HG03025 (cell line): ENCODE results near the gene ALDH4A1.

ENCODE experiments used
- ATAC-seq: cut with Tn5 transposase; IDR thresholded peaks from one replicate; pipeline ENCODE4 v1.9.1; 2021; ENCODE audit warnings: mild to moderate bottlenecking, moderate library complexity; ENCODE audit not compliant: unreplicated experiment, low FRiP score

ALDH4A1 gene

DNA sequence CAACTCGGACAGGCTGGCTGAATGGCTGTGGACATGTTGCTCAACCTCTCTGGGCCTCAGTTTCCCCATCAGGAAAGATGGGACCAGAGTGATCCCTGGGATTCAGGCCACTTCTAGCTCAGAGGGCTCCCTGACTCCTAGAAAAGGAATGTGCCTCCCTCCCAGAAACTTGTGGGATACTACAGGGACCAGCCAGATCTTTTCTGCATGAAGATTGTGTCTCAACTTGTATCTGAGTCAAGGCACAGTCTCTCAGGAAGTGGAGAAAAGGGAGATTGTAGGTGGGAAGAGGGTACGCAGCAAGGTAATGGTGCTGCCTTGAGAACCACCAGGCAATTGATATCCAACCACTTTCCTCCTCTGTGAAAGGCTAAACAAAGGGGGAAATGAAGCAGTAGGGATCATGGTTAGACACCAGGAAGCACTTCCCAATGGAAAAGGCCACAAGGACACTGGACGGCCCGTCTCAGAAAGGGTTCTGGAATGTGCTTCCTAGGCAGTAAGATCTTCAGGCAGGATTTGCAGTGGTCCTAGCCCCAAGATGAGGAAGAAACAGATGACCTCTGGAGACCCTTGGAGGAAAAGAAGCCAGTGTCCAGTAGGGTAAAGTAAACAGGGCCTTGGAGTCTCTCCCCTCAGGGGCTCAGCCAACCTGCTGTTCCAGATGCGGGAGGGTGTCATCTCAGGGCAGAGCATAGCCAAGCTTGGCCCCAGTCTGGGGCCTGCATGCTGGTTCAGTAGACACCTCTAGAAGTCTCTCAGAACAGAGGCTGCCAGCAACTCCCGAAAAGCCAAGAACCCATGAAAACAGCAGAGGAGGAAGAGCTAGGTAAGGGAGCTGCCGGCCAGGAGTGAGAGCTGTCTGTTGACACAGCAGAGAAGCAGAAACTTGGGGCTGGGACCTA, 37.3 kb upstream of the ALDH4A1 start:
- ATAC-seq = no peak

DNA sequence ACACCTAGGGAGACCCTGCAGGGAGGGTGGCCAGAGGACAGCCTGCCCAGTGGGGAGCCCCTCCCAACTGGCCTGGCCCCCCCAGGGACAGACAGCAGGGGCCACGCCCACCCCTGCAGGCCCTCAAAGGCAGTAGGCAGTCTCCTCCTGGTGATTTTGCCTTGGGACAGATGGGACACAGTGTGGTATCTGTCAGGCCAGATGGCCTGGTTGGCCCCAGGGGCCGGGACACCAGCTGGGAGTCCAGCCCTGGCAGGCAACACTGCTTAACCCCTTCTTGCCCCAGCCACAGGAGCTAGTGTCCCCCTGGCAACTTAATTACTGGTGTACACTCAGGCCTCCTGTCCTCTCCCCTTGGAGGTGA, 36.3 kb upstream of the ALDH4A1 start:
- no peak for ATAC-seq

DNA sequence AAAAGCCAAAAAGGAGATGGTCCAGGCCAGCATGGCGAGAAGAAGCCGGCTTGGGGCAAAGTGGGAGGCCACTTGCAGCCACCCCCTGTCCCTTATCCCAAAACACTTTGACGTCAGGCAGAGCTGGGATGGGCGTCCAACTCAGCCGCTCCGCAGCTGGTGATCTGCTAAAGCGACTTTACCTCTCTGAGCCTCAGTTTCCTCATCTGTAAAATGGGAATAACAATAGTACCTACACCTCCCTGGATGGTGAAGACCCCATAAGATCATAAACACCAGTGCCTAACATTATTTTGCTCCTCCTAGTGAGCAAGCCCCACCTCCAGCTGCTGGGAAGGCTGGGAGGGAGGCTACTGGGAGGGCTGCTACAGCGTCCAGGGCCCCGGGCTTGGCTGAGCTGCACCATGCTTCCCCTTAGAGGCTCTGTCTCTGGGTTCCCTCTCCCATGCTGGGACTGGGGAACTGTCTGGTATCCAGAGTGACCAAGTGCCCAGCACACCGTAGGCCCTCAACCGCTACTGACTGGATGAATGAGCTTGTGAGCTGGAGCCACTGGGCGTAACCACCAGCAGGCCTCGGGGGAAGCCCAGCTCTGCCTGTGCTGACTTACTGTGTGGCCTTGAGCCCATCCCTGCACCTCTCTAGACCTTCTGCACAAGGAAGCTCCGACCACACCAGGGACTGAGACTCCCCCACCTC, 35.8 kb upstream of the ALDH4A1 start:
- ATAC-seq = no peak

DNA sequence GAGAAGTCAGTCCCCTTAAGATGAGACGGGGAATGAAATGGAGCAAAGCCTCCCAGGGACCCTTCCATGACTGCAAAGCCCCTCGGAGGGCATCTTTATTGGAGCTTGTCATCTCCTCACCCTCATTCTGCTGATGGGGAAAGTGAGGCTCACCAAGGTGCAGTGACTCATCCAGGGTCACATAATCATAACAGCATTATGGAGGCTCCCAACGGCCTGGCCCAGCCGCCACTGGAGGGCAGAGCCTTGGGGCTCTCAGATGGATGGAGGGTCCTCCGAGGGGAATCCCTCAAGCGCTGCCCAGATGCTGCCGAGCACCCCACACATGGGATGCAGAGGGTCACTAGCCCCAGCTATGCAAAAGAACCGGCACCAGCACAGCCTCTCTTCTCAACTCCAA, 35.2 kb upstream of the ALDH4A1 start:
- no peak for ATAC-seq

DNA sequence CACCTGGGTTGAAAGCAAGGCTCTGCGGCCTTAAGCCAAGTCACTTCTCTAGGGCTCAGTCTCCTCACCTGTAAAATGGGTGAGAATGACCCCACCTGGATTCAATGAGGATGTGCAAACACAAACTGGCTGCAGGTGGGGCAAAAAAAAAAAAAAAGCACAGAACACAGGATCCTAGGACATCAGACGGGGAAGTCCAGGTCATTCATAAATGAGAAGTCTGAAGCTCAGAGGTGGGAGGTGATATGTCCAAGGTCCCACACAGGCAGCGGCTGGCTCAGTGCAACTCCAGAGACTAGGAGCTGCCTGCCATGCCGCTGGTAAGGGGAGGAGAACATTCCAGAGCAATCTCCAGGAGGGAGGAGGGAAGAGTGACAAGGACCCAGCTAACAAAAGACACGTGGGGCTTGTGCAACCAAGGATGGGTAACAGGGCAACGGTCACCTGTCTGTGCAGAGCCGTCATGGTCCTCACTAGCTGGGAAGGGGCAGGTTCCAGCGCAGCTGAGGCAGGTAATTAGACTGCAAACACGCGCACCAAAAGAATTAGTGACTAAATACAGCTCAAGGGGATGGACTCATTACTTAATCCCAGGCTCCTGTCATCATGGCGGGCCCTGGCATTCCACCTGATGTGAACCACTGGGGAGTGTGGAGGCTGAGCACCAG, 34.6 kb upstream of the ALDH4A1 start:
- ATAC-seq = no peak

DNA sequence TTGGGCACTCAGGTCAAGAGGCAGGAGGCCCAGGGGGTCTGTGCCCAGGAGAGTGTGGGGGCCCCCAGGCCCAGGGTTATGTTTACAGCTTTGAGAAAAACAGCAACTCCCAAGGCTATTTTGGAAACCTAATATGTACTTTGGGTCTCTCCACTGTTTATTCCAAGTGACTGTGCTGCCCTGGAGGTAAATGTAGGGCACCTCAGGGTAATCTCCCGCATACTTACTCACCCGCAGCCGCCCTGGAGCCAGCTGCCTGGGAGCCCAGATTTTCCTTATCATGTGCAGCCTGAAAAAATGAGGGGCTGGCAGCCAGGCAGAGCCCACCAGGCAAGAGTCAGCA, 34.1 kb upstream of the ALDH4A1 start:
- ATAC-seq = no peak

DNA sequence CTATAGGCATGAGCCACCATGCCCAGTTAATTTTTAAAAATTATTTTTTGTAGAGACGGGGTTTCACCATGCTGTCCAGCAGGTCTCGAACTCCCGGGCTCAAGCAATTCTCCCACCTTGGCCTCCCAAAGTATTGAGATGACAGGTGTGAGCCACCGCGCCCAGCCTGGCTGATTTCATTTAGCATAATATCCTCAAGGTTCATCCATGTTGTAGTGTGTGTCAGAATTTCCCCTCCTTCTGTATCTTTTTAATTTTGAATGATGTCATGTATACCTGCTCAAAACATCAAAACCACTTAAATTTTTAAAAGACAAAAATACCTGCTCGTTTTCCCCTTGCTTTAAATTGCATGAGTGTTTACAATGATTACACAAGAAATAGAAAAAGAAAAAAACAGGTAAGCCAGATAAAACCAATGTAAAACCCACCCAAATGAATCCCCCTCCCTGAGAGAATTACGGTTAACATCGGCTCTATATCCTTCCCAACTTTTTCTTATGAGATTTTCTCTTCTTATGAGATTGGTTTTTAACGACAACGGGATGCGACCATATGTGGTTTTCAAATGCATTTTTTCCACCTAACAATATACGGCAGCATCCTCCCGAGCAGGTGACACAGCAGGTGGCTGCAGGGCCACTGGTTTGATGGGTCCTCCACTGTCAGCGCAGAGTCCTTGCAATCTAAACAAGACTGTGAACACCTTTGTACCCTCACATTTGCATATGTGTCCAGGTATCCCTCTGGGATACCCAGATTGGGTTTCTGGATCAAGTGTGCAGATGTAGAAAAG, 32.0 kb upstream of the ALDH4A1 start:
- ATAC-seq = no peak

DNA sequence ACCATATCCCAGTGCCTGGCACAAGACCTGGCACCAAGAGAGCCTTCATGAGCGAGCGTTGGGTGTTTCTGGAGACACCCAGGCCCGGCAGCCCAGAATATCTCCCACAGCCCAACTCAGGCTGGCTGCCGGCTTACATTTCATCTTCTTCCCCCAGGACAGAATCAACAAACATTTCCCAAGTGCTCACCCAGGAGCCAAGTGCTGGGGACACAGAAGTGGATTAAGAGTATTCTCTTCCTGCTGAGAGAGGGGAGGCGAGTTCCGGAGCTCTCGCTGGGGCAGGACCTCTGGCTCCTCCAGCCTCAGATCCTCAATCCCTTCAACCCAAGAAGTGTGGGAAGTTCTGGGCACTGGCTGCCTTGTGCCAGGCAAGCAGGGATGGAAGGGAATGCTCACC, 30.5 kb upstream of the ALDH4A1 start:
- no peak for ATAC-seq

DNA sequence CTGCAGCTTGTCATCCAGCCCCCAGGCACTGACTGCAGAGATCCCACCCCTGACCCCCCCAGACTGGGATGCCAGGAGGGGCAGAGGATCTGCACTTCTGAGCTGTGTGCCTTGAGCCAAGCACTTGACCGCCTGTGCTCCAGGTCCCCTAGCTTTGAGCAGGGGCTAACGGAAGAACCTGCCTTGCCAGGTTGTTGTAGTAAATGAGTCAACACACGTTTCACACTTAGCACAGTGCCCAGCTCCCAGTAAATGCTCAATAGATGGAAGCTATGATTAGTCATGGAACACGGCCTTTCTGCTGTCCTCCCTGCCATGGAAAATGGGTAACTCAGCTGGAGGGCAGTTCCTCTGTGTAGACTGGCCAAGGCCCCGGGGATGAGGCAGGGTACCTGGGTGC, 30.0 kb upstream of the ALDH4A1 start:
- ATAC-seq = no peak

DNA sequence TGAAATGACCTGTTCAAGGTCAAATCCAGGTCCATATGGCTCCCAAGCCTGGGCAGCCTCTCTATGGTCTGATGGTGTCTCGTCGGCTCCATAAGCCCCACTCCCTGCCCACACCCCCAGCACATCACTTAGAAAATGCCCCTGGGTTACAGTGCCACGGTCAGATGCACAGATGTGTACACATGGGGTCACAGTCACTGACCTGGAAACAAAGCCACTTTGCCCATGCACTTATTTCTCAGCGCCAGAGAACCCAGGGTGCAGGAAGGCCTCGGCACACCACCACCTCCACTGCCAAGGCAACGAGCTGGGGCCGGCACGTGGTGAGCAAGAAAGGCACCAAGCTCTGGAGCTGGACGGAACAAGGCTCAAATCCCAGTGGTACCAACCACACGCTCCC, 29.4 kb upstream of the ALDH4A1 start:
- ATAC-seq = no peak

DNA sequence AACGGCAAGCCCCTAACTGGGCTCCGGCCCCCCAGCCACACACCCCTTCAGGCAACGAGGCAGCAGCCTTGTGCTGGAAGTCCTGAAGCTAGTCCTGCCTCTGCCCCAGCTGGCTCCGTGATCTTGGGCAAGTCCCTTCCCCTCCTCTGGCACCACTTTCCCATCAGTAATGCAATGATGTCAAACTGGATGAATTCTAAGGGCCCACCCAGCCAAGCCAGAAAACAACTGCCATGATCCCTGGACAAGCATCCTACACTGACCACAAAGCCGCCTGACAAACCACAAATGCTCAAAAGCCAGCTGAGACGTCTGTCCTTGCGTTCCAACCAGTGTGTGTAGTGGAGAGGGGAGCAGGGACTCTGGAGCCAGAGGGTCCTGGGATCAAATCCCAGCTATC, 27.3 kb upstream of the ALDH4A1 start:
- no peak for ATAC-seq

DNA sequence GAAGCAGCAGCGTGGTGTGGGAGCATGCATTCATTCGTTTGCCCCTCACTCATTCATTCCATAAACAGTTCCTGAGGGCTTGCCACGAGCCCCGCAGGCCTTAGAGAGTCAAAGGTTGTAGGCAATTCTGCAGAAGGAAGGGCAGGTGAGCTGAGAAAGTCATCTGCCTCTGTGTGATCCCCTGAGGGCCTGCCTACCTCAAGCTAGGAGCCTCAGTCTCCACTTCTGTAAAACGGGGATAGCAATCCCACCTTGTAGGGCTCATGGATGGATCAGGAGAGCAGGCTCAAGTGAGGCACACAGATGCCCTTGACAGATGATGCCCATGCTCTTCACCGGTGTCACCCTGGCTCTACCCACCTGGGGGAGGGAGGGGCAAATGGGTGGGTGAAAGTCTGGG, 26.6 kb upstream of the ALDH4A1 start:
- no peak for ATAC-seq

DNA sequence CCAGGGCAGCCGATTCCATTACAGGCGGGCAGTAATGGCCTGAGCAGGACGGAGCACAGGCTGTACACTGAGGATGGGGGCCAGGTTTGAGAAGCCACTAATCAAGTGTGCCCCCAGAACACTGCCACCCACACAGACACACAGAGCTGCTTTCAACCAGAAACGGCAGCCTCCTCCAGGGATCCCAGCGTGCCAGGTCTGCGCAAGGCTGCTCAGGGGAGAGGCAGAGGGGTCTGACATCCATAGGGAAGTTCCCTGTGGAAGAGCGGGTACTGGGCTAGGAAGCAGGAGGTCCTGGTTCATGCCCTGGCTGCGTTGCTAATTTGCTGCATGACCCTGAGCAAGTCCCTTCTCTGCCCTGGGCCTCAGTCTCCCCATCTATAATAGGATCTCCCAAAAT, 26.1 kb upstream of the ALDH4A1 start:
- no peak for ATAC-seq

DNA sequence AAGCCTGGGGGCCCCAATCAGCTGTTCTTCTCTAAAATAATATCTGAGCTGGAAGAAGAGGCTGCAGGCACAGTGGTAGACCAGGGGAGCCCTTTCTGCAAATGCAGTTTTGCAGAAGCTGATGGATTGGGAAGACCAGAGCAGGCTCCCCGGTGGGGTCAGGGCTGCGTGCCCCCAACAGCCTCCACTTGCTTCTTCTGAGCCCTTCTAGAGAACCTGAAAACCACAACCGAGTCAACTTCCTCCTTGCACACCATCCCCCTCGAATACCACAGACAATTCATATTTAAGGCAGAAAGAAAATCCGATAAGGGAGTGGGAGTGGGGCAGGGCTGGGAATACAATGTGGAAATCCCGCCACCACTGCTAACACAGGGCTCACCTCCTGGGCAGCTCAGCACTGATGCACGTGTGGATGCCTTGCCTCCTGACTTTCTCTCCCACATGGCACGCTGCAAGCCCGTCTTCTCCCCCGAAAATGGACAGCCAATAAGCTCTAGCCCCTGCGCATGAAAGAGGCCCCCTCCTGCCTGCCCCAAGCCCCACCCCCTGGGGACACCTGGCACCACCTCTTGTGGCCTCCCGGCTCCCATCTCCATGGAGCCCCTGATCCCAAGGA, 25.4 kb upstream of the ALDH4A1 start:
- ATAC-seq = no peak

DNA sequence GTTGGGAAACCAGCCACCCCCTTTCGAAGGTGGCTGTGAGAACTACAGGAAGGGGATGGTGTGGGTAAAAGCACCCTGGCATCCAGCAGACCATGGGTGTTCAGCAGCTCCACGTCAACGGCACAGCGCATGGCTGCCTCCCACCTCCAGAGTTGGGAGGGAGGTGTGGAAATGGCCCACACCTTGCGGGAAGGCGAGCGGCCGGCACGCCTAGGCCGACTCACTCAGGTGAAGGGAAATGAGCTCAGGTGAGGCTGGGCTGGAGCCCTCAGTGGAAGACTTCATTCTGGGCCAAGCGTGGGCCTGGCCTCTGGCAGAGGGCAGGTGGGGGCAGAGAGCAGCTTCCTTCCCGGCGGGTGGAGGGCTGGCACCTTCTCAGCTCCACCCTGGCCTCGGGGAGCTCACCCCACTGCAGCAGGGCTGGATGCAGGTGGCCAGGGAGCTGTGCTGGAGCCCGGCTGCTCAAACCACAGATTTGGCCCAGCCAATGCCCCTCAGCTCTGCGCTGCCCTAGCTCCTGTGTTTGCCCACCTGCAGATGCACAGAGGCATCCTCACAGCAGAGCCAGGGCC, 24.8 kb upstream of the ALDH4A1 start:
- no peak for ATAC-seq

DNA sequence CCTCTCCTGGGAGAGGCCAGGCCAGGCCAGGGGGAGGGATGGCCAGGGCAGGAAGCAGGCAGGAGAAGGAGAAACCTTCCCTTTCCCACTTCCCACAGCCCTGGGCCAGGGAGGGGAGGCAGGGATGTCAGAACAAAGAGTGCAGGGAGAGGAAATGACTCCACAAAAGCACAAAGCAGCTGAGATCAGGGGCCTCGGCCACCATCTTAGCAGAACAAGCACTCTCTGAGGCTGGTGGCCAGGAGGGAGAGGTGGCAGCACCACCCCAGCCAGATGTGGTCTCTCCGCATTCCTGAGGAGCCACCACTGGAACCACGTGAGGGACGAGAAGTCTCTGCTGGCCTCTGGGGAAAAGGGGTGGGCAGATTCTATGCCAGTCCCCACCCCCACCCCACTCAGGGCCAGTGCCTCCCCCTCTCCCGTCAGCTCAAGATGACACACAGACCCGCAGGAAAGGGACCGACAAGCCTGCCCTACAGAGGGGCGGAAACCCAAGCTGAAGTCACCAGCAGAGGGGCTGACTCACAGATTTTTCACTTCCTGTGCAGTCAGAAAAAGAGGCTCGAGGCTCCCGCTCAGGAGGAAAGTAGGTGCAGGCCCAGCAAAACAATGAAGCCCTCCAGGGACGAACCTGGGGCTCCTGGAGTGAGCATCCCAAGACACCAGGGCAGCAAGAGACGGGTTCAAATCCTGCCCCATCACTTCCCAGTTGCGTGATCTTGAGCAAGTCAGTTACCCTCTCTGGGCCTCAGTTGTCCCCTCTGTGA, 24.1 kb upstream of the ALDH4A1 start:
- no peak for ATAC-seq

DNA sequence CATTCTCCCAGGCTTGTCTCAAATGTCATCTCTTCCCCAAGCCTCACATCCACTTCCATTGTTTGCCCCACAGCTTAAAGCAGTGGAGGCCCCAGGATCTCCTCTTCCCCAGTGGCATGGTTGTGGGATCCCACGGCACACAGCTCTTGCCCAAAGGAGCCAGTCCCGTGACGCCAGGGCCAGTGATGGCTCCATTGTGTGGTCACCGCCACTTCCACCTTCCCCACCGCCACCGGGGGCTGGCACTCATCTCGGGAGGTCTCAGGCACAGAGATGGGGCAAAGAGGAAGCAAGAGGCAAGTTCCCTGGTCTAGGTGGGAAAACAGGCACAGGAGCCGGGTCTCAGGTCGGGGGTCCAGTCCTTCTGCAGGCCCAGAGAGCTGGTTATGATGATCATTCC, 22.9 kb upstream of the ALDH4A1 start:
- ATAC-seq = no peak

DNA sequence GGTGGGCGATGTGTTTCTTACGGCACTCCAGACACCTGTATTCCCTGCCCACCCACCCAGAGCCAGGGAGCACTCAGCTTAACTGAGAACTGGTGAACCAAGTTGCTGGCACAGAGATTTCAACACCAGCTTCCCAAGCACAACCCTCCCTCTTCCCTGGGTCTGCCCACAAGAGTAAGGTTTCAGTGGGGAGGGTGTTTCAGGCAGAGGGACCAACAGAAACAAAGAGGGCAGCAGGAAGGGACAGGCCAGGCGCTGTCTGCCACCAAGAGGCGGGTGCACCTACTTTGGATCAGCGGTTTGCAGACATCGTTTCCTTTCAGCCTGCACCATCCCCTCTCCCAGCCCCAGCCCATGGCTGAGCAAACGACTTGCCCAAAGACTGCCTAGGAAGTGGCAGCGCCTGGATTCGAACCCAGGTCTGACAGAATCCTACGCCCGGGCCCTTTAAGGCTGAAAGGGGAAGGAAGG, 21.9 kb upstream of the ALDH4A1 start:
- ATAC-seq = no peak

DNA sequence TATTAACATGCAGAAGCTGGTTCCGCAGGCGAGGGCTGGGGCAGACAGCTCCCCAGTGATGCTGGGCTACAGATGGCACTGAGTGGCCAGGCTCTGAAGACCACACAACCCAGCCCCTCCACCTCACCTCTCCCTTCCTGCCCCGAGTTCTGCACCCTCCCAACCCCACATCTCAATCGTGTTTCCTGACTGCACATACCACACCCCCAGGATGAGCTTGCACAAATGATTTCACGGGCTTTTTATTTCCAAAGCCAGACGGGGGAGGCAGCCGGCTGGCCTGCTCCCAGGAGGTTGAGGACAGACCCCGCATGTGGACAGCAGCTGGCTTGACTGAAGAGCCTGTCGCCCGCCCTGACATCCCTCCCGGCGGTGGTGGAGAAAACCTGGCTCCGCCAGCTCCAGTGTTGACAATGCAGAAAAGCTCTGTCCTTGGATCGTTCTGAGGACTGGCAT, 21.4 kb upstream of the ALDH4A1 start:
- ATAC-seq = no peak
